PC-3 (cell line): ENCODE measurements around the gene NBPF19.
"Not testable (repeated sequence)": the region's sequence is repeated elsewhere in the genome, so short reads cannot be mapped to it uniquely, and the experiment has no call there.

Experiments
- EZH2 ChIP-seq: fragments of 300-600 bp; sonication (generic); IDR thresholded peaks from one replicate; pipeline ENCODE4 v1.6.1; 2017; ENCODE audit warnings: antibody characterized with exemption, mild to moderate bottlenecking, low read length; ENCODE audit not compliant: unreplicated experiment
- EZH2phosphoT487 ChIP-seq: fragments of 300-600 bp; sonication (generic); IDR thresholded peaks from 2 replicates; pipeline ENCODE4 v1.6.1; 2018; ENCODE audit warnings: mild to moderate bottlenecking, antibody characterized with exemption, low read length, borderline replicate concordance
- TF ChIP-seq, protein P1 (sequence below): fragments of 300-600 bp; sonication (generic); conservative IDR thresholded peaks from 2 replicates; pipeline ENCODE4 v1.5.1; 2017; ENCODE audit warnings: antibody characterized with exemption, low read depth, mild to moderate bottlenecking, low read length

DNA sequence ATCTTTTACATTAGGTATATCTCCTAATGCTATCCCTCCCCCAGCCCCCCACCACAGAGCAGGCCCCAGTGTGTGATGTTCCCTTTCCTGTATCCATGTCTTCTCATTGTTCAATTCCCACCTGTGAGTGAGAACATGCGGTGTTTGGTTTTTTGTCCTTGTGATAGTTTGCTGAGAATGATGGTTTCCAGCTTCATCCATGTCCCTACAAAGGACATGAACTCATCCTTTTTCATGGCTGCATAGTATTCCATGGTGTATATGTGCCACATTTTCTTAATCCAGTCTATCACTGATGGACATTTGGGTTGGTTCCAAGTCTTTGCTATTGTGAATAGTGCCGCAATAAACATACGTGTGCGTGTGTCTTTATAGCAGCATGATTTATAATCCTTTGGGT, 90.6 kb downstream of the NBPF19 start:
- TF ChIP-seq EZH2, EZH2phosphoT487: not testable (repeated sequence)
- TF ChIP-seq, protein P1, sequence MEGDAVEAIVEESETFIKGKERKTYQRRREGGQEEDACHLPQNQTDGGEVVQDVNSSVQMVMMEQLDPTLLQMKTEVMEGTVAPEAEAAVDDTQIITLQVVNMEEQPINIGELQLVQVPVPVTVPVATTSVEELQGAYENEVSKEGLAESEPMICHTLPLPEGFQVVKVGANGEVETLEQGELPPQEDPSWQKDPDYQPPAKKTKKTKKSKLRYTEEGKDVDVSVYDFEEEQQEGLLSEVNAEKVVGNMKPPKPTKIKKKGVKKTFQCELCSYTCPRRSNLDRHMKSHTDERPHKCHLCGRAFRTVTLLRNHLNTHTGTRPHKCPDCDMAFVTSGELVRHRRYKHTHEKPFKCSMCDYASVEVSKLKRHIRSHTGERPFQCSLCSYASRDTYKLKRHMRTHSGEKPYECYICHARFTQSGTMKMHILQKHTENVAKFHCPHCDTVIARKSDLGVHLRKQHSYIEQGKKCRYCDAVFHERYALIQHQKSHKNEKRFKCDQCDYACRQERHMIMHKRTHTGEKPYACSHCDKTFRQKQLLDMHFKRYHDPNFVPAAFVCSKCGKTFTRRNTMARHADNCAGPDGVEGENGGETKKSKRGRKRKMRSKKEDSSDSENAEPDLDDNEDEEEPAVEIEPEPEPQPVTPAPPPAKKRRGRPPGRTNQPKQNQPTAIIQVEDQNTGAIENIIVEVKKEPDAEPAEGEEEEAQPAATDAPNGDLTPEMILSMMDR: not testable (repeated sequence)
